SU-DHL-6 (cell line): ENCODE measurements around the gene STIP1.

Experiments used
- H2AFZ ChIP-seq: fragments of 200-600 bp; sonication (generic); 2 replicates; pipeline ENCODE4 v1.6.1; 2014; ENCODE audit warnings: low read depth, mild to moderate bottlenecking, moderate library complexity, mixed read lengths, antibody characterized with exemption, low read length; ENCODE audit not compliant: severe bottlenecking
- H3F3A ChIP-seq: fragments of 200-600 bp; shearing (Covaris generic); 2 replicates; pipeline ENCODE4 v1.6.0; 2016; ENCODE audit warnings: antibody characterized with exemption, mild to moderate bottlenecking; ENCODE audit not compliant: insufficient read depth
- H3K27ac ChIP-seq: fragments of 200-600 bp; sonication (generic); 2 replicates; pipeline ENCODE4 v1.5.1; 2016; ENCODE audit warnings: low read depth, mild to moderate bottlenecking, low read length, moderate library complexity, mixed read lengths
- H3K27me3 ChIP-seq: fragments of 200-600 bp; sonication (generic), shearing (Covaris generic); 2 replicates; pipeline ENCODE4 v1.6.0; 2014; ENCODE audit warnings: mild to moderate bottlenecking, low read length
- H3K36me3 ChIP-seq: fragments of 200-600 bp; sonication (generic); 2 replicates; pipeline ENCODE4 v1.6.1; 2014; ENCODE audit warnings: mild to moderate bottlenecking, low read length, mixed read lengths
- H3K4me2 ChIP-seq: fragments of 300-600, 200-600 bp; shearing (Covaris generic), sonication (generic); 2 replicates; pipeline ENCODE4 v1.6.0; 2014; ENCODE audit warnings: low read length, low read depth, mild to moderate bottlenecking; ENCODE audit not compliant: poor library complexity, severe bottlenecking
- H3K4me3 ChIP-seq: fragments of 200-600 bp; sonication (generic); 2 replicates; pipeline ENCODE4 v1.5.1; 2014; ENCODE audit warnings: antibody characterized with exemption, low read length, mild to moderate bottlenecking, mixed read lengths; ENCODE audit not compliant: insufficient read depth, poor library complexity, severe bottlenecking
- H3K79me2 ChIP-seq: fragments of 200-600 bp; sonication (generic); 2 replicates; pipeline ENCODE4 v1.6.1; 2014; ENCODE audit warnings: mild to moderate bottlenecking, low read length, moderate library complexity; ENCODE audit not compliant: insufficient read depth
- H3K9ac ChIP-seq: fragments of 200-600 bp; sonication (generic); 2 replicates; pipeline ENCODE4 v1.7.0; 2014; ENCODE audit warnings: mild to moderate bottlenecking, low read length
- H3K9me2 ChIP-seq: fragments of 200-600 bp; sonication (generic); replicated peaks from 2 replicates; pipeline ENCODE4 v1.6.1; 2014; ENCODE audit warnings: low read length; ENCODE audit not compliant: insufficient read depth
- H3K9me3 ChIP-seq: fragments of 200-600 bp; sonication (generic); 2 replicates; pipeline ENCODE4 v1.6.1; 2014; ENCODE audit warnings: low read length, mixed read lengths; ENCODE audit not compliant: insufficient read depth
- H4K20me1 ChIP-seq: fragments of 200-600 bp; sonication (generic); 2 replicates; pipeline ENCODE4 v1.6.1; 2014; ENCODE audit warnings: low read depth, mild to moderate bottlenecking, antibody characterized with exemption, low read length, moderate library complexity, mixed read lengths
- CTCF ChIP-seq: fragments of 200-600 bp; sonication (generic); IDR thresholded peaks from one replicate; pipeline ENCODE4 v1.5.1; 2017; ENCODE audit warnings: antibody characterized with exemption, mild to moderate bottlenecking, low read length, moderate library complexity; ENCODE audit not compliant: insufficient read depth, poor library complexity, severe bottlenecking
- EZH2phosphoT487 ChIP-seq: fragments of 200-600 bp; sonication (generic), shearing (Covaris generic); conservative IDR thresholded peaks from 2 replicates; pipeline ENCODE4 v1.6.1; 2018; ENCODE audit warnings: mild to moderate bottlenecking, antibody characterized with exemption, low read length, moderate library complexity, mixed read lengths

STIP1 gene

GRCh38 chr11:64139049-64139448 lies 46.9 kb upstream of the STIP1 start:
- Histone ChIP-seq H3K27me3 (no peaks in the 10 kb centered on the region), H3K36me3 (no peaks in the 10 kb centered on the region), H3K79me2 (no peaks in the 10 kb centered on the region), H3K27ac (no peak overlapping the region), H3K4me2 (no peak overlapping the region), H4K20me1 (no peaks in the 10 kb centered on the region), H3F3A (no peaks in the 10 kb centered on the region), H2AFZ (no peak overlapping the region), H3K4me3 (no peak overlapping the region), H3K9me3 (no peaks in the 10 kb centered on the region), H3K9ac (no peak overlapping the region), H3K9me2 (no peaks in the 10 kb centered on the region)
- TF ChIP-seq CTCF (no peak), EZH2phosphoT487 (no peak)

GRCh38 chr11:64140082-64140481 lies 45.9 kb upstream of the STIP1 start:
- Histone ChIP-seq H3F3A (no peaks in the 10 kb centered on the region), H3K79me2 (no peaks in the 10 kb centered on the region), H3K27me3 (no peaks in the 10 kb centered on the region), H3K4me3 (no peak overlapping the region), H3K36me3 (no peaks in the 10 kb centered on the region), H4K20me1 (no peaks in the 10 kb centered on the region), H3K4me2 (no peak overlapping the region), H2AFZ (no peak overlapping the region), H3K9me2 (no peaks in the 10 kb centered on the region), H3K9ac (no peak overlapping the region), H3K9me3 (no peaks in the 10 kb centered on the region), H3K27ac (no peak overlapping the region)
- TF ChIP-seq CTCF = no peak
- no peak for TF ChIP-seq EZH2phosphoT487

GRCh38 chr11:64141081-64141783 lies 44.7 kb upstream of the STIP1 start:
- H2AFZ ChIP-seq = no peak overlapping the region
- no peak overlapping the region for H3K4me3 ChIP-seq
- H3K79me2 ChIP-seq = no peaks in the 10 kb centered on the region
- no peaks in the 10 kb centered on the region for H3K9me3 ChIP-seq
- H3K27me3 ChIP-seq = no peaks in the 10 kb centered on the region
- no peak overlapping the region for H3K27ac ChIP-seq
- no peaks in the 10 kb centered on the region; the same call in 1 of the 2 replicates for H4K20me1 ChIP-seq
- H3K9me2 ChIP-seq = no peaks in the 10 kb centered on the region
- H3K9ac ChIP-seq = no peak overlapping the region
- no peak overlapping the region for H3K4me2 ChIP-seq
- no peaks in the 10 kb centered on the region for H3K36me3 ChIP-seq
- no peaks in the 10 kb centered on the region for H3F3A ChIP-seq
- TF ChIP-seq CTCF = no peak
- no peak for TF ChIP-seq EZH2phosphoT487
